Ishikawa (cell line): ENCODE data around the gene CLSTN2.

Experiments
- CEBPB ChIP-seq: IDR thresholded peaks from 2 replicates; pipeline ENCODE4 v1.6.1; 2012
- CREB1 ChIP-seq: IDR thresholded peaks from 2 replicates; pipeline ENCODE4 v1.6.1; 2012; ENCODE audit warnings: low read depth
- EGR1 ChIP-seq: IDR thresholded peaks from 2 replicates; pipeline ENCODE4 v1.6.1; 2012
- EP300 ChIP-seq: IDR thresholded peaks from 2 replicates; pipeline ENCODE4 v1.6.1; 2012; ENCODE audit warnings: borderline replicate concordance
- FOXM1 ChIP-seq: IDR thresholded peaks from 2 replicates; pipeline ENCODE4 v1.6.1; 2012; ENCODE audit warnings: low read depth, borderline replicate concordance
- NFIC ChIP-seq: IDR thresholded peaks from 2 replicates; pipeline ENCODE4 v1.6.1; 2012
- RAD21 ChIP-seq: IDR thresholded peaks from 2 replicates; pipeline ENCODE4 v1.6.1; 2012; ENCODE audit warnings: low read depth
- TAF1 ChIP-seq: IDR thresholded peaks from 2 replicates; pipeline ENCODE4 v1.6.1; 2012; ENCODE audit warnings: low read depth, mild to moderate bottlenecking
- TCF12 ChIP-seq: IDR thresholded peaks from 2 replicates; pipeline ENCODE4 v1.6.1; 2012; ENCODE audit warnings: low read depth
- TEAD4 ChIP-seq: IDR thresholded peaks from 2 replicates; pipeline ENCODE4 v1.6.1; 2012
- USF1 ChIP-seq: IDR thresholded peaks from 2 replicates; pipeline ENCODE4 v1.6.1; 2012
- YY1 ChIP-seq: IDR thresholded peaks from 2 replicates; pipeline ENCODE4 v1.6.1; 2012; ENCODE audit warnings: low read depth
- ZBTB7A ChIP-seq: IDR thresholded peaks from 2 replicates; pipeline ENCODE4 v1.6.1; 2012; ENCODE audit warnings: low read depth
- TF ChIP-seq, protein P1 (sequence below): IDR thresholded peaks from 2 replicates; pipeline ENCODE4 v1.6.1; 2012; ENCODE audit warnings: low read depth, mild to moderate bottlenecking
- TF ChIP-seq, protein P2 (sequence below): IDR thresholded peaks from 2 replicates; pipeline ENCODE4 v1.6.1; 2012

CLSTN2 gene

GRCh38 chr3:140249188-140249587 lies 314.2 kb downstream of the CLSTN2 start:
- TF ChIP-seq, protein P1, sequence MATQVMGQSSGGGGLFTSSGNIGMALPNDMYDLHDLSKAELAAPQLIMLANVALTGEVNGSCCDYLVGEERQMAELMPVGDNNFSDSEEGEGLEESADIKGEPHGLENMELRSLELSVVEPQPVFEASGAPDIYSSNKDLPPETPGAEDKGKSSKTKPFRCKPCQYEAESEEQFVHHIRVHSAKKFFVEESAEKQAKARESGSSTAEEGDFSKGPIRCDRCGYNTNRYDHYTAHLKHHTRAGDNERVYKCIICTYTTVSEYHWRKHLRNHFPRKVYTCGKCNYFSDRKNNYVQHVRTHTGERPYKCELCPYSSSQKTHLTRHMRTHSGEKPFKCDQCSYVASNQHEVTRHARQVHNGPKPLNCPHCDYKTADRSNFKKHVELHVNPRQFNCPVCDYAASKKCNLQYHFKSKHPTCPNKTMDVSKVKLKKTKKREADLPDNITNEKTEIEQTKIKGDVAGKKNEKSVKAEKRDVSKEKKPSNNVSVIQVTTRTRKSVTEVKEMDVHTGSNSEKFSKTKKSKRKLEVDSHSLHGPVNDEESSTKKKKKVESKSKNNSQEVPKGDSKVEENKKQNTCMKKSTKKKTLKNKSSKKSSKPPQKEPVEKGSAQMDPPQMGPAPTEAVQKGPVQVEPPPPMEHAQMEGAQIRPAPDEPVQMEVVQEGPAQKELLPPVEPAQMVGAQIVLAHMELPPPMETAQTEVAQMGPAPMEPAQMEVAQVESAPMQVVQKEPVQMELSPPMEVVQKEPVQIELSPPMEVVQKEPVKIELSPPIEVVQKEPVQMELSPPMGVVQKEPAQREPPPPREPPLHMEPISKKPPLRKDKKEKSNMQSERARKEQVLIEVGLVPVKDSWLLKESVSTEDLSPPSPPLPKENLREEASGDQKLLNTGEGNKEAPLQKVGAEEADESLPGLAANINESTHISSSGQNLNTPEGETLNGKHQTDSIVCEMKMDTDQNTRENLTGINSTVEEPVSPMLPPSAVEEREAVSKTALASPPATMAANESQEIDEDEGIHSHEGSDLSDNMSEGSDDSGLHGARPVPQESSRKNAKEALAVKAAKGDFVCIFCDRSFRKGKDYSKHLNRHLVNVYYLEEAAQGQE, result no peak
- TF ChIP-seq EGR1 (no peak), TEAD4 (no peak), TAF1 (no peak)

- no peak for TF ChIP-seq NFIC
- no peak for TF ChIP-seq EP300
- TF ChIP-seq ZBTB7A, result no peak
- TF ChIP-seq TCF12, result no peak
- TF ChIP-seq, protein P2, sequence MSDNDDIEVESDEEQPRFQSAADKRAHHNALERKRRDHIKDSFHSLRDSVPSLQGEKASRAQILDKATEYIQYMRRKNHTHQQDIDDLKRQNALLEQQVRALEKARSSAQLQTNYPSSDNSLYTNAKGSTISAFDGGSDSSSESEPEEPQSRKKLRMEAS, result no peak
- no peak for TF ChIP-seq YY1
- no peak for TF ChIP-seq TEAD4
- TF ChIP-seq, protein P1, result no peak
- TF ChIP-seq CEBPB, result no peak
- TF ChIP-seq RAD21, result no peak
- no peak for TF ChIP-seq FOXM1
- no peak for TF ChIP-seq USF1
- TF ChIP-seq EGR1, result no peak
Observed at GRCh38 chr3:140250010-140250855, 315.2 kb downstream of the CLSTN2 start.

GRCh38 chr3:140250945-140251344 lies 316.0 kb downstream of the CLSTN2 start:
- TF ChIP-seq NFIC (no peak), RAD21 (no peak), EGR1 (no peak), CEBPB (no peak), TCF12 (no peak), TEAD4 (no peak), TAF1 (no peak), EP300 (no peak), CREB1 (no peak), USF1 (no peak), ZBTB7A (no peak), FOXM1 (no peak), YY1 (no peak)
- TF ChIP-seq, protein P2, result no peak
- TF ChIP-seq, protein P1, result no peak

DNA sequence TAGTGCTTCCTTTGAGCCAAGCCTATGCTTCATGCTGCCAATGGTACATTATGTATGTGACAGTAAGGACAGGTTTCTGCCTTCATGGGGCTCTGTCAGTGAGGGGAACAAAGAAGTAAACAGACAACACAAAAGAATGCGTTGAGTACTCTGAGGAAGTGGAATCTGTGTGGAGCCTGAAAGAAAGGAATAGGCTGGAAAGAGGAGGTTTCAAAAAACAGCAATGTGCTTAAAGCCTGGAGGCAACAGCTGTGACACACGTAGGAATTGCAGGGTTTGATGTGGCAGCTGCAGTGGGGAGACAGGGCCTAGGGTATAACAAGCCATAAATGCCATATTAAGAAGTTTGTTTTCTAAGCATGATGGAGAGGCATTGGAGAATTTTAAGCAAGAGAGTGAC lies 316.7 kb downstream of the CLSTN2 start:
- TF ChIP-seq FOXM1 (no peak), EGR1 (no peak), TEAD4 (no peak), YY1 (no peak), CEBPB (no peak), CREB1 (no peak), ZBTB7A (no peak), TAF1 (no peak), TCF12 (no peak), EP300 (no peak), RAD21 (no peak), USF1 (no peak), NFIC (no peak)
- TF ChIP-seq, protein P2, result no peak
- TF ChIP-seq, protein P1, result no peak
